Stimulated activated CD4-positive, alpha-beta T cell treated with anti-CD3 and anti-CD28 coated beads, Interleukin-2, amount 100 ng/mL, for 24 hours (primary cell): Measurements from ENCODE around the gene EFNA2.

Experiments
- DNase-seq, 2 donors: peaks; one replicate each; pipeline ENCODE4 v3.0.0-alpha.2; 2020

EFNA2 gene

GRCh38 chr19:1260749-1261537 lies 24.7 kb upstream of the EFNA2 start:
- peak; percentile 97 for DNase-seq

GRCh38 chr19:1261538-1261797 lies 24.2 kb upstream of the EFNA2 start:
- DNase-seq, result no peak

- DNase-seq, result no peak
Observed at GRCh38 chr19:1261798-1262622, 23.7 kb upstream of the EFNA2 start.

DNA sequence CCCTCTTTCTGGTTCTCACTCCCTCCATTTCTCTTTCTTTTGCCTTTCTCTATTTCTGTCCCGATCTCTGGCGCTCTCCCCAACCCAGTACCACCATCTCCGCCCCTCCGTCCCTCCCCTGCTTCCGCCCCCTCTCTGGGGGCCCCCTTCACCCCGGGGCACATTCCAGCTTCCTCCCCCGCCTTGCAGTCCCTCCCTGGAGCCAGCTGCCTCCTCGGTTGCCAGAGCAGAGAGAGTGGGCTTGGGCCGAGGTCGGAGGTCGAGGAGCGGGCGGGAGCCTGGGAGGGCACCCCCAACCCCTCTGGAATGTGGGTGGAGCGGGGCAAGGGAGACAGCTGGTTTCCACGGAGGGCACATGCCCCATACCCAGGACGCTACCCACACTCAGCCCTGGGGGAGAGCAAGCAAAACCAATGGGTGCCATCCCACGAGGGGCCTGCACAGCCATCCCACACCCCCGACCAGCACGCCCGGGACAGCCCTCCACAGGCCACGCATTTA lies 23.0 kb upstream of the EFNA2 start:
- no peak for DNase-seq

DNA sequence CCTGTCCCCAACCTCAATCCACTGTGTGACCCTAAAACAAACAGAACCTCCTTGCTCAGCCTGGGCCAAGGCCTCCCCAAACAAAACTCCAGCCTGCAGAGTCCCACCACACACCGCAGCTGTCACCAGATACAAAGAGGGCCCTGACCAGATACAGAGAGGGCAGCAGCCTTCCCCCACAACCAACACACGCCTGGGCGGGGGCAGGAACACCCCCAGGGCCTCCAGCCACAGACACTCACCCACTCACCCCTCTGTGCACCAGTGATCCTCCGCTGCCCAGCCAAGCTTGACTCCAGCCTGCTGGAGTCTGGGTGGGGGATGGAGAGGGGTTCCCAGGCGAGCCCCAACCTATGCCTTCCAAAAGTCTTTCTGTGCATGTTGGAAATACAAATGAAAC lies 22.5 kb upstream of the EFNA2 start:
- DNase-seq, result no peak

GRCh38 chr19:1264801-1265614 lies 20.7 kb upstream of the EFNA2 start:
- no peak for DNase-seq

GRCh38 chr19:1265615-1266128 lies 20.0 kb upstream of the EFNA2 start:
- DNase-seq, result peak in 1 of 2 donors; percentile 53

DNA sequence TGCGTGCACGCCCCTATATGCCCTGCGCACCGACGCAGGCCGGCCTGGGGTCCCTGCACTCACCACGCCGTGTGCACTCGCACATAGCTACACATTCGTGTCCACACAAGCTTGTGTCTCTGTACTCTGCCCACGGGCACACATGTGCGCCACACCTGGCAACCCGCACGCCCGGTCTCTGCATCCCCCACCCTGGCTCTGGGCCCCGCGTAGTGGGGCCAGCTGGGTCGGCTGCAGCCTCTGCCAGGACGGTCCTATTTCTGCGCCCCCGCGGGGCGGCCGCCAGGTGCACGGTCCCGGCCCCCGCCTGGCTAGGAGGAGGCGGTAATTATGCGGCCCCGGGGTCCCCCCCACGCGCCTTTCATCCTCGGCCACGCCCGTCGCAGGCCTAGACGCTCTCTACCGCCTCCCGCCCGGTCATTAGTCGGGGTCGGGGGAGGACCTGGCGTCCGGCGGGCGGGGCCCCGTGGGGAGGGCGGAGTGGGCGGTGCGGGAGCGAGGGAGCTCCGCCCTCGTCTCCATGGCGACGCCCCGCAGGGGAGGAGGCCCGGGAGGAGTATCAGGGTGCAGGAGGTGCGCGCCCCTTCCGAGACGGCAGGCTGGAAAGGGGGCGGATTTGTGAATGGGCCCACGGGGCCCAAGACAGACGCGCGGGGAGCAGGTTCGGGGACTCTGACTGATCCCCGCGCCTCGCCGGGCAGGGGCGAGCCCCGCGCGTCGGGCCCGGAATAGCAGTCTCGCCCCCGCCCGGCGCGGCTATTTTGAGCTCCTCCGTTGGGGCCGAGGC lies 19.4 kb upstream of the EFNA2 start:
- peak; percentile 82 to 91 for DNase-seq

- DNase-seq, result peak; percentile 77 to 79
Observed at GRCh38 chr19:1266916-1267476, 18.7 kb upstream of the EFNA2 start.

DNA sequence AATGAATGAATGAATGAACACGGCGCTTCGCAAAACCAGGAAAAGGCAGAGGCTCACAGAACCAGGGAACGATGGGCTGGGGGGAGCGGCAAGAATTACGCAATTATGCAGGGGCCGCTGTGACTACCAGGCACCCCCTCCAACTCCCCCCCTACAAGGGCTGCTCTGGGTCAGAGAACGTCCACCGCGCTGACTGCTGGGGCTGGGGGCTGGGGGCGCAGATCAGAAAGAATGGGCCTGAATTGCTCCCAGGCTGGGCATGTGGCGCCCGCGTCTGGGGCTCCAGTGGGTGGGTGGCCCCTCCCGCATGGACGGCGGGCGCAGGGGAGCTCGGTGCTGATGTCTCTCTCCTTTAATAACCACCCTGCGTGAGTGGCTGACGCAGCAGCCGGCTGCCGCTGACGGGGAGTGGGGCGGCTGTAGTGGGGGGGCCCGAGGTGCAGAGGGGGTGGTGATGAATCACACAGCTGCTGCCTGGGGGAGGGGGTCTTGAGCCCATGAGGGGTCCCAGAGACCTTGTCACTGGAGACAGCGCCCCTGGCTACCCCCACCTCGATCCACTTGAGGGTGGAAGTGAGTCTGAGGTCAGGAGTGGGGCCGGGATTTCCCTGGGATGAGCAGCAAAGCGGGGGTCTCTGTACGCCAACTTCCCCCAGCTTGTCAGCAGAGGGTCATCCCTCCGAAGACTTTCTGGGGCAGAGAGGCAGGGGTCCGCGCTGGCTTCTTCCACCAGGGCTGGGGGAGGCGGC lies 18.0 kb upstream of the EFNA2 start:
- no peak for DNase-seq

DNA sequence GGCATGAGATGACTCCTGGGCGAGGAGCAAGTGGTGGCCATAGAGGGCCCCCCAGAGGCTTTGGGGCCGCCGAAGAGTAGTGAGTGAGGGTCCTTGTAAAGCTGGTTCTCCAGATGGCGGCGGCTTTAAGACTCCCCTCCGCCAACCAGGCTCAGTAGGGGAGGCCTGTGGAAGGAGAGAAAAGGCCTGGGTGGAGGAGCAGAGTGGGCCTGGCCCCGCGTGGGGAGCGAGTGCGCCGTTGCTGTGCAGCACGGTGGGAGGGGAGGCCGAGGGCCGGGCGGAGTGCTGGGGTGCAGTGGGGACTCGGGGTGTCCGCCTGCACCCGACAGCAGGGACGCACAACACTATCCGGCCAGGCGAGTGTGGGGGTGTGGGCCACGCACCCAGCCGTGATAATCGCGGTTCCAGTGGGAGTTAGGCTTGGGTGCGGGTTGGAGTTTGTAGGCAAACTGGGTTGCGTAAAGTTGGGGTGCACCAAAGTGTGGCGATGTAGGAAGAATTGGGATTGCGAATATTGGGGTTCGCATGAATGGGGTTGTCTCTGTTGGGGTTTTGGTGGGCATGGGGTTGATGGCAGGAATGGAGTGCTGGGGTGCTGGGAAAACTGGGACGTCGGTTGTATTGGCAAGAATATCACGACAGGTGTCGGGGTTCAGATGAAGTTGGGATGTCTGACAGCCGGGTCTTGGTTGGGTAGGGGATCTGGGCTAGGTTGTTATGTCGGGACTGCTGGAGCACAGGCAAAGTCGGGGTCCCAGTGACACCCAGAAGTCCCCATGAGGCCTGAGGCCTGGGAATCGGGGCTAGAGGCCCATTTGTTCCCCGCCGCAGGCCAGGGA lies 17.2 kb upstream of the EFNA2 start:
- no peak for DNase-seq

DNA sequence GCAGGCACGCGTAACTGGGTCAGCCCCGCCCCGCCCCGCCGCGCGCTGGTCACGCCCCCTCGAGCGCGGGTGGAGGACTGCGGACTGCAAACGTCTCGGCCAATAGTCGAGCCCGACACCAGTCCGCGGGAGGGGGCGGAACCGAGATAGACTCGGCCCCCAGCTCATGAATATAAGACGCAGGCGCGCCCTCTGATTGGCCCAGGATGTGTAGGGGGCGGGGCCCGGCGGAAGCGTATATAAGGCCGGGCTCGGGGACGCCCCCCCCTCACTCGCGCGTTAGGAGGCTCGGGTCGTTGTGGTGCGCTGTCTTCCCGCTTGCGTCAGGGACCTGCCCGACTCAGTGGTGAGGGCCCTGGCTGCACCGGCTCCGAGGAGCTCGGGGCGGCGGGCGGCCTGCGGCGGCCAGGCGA lies 16.6 kb upstream of the EFNA2 start, which contains the start of gene CIRBP:
CIRBP (plus strand) TSS at position 268 of the 413 bp plus-strand sequence. CDS start 1,602 bp downstream, outside the sequence.
- peak; percentile 99 to 100 for DNase-seq

DNA sequence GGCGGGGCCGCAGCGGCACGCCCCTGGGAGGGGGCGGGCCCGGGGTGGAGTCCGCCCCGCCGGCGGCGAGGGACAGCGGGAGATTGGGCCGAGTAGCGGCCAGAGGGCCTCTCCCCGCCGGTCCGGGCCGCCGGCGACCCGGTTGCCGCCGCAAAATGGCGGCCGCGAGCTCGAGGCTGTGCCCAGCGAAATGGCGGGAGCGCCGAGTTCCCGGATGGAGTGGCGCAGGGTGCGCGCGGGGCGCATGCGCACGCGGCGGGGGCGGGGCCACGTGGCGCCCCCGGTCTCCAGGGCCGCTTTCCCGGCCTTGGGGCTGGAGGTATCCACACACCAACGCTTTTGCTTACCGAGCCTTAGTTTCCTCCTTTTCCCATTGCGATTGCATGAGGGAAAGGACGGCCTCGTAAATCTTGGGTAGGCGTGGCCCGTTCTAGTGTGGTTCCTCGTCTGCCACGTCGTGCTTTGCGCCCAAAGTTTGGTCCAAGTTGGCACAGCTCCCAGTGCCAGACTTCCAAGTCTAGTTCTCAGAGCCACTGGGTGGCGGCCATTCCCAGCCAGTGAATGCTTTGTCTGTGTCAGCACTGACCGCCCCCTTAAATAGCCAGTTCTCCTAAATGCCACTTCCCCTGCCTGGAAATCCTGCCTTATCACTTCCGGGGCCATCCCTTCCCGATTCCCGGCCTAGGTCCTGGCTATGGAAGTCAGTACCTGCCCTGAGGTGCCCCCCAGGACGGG lies 16.0 kb upstream of the EFNA2 start:
- peak; percentile 87 for DNase-seq

DNA sequence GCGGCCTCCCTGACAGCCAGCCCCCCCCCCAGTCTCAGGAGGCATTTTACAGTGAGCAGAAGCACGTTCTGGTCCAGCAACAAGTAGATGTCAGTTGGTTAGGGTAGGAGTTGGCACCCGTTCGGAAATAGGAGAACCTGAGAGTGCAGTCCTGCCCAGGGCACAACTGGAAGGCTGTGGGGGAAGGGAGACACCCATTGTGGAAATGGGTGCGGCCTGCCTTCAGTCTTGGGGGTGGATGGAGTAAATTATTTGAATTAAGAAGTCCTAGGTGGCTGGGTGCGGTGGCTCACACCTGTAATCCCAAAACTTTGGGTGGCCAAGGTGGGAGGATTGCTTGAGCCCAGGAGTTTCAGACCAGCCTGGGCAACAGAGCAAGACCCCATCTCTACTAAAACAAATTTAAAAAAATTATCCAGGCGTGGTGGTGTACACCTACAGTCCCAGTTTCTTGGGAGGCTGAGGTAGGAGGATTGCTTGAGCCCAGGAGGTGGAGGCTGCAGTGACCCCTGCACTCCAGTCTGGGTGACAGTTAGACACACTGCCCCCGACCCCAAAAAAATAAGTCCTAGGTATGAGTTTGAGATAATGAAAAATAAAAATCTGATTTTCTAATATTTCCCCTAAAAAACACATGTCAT lies 15.3 kb upstream of the EFNA2 start:
- peak in 1 of 2 donors; percentile 48 for DNase-seq

DNA sequence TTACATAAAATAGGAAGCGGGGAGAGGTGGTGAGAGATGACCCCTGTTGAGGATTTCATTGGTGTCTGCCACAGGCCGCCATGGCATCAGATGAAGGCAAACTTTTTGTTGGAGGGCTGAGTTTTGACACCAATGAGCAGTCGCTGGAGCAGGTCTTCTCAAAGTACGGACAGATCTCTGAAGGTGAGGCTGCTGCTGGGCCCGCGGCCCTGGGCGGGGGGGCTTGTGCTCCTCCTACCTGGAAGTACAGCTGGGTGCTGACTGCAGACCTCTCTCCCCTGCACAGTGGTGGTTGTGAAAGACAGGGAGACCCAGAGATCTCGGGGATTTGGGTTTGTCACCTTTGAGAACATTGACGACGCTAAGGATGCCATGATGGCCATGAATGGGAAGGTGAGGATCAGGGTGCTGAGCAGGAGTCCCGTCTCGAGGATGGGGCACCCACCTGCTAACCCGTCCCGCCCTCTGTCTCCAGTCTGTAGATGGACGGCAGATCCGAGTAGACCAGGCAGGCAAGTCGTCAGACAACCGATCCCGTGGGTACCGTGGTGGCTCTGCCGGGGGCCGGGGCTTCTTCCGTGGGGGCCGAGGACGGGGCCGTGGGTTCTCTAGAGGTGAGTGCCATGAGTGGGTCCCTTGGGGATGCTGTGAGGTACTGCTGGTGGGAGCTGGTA lies 14.7 kb upstream of the EFNA2 start:
- DNase-seq, result no peak

DNA sequence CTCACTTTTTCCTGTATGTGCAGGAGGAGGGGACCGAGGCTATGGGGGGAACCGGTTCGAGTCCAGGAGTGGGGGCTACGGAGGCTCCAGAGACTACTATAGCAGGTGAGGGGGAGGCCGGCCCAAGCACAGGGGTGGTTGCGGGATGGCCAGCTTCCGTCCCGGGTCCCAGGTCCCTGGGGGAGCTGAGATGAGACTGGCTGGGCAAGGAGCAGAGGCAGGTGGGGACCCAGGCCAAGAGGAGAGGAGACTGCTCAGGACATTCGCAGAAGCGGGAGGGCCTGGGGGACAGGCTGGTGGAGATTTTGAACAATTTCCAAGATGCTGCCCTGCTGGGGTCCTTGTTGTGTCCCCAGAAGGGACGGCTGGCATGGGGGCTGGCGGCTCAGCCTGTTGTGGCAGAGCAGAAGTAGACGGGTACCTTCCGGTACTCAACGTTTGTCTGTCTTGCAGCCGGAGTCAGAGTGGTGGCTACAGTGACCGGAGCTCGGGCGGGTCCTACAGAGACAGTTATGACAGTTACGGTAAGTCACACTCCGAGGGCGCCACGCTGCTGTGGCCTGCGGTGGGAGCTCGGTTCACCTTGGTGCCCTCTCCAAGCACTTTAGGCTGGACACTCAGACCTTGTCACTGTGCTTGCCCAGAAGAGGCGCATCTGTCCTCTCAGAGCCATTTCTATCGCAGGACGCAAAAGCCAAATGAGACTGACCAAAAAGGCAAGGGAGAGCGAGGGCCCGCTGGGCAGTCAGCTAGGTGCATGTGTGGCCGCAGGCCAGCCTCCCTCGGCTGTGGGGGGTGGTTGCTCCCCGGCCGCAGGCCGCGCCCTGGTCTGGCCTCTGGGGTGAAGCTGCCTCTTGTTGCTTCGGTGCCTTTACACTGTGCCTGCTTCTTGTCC lies 13.9 kb upstream of the EFNA2 start:
- no peak for DNase-seq
